Endometrium (tissue), 2 donors: Measurements from ENCODE around the gene RNASEH2A.
"Not testable (repeated sequence)": the region's sequence is repeated elsewhere in the genome, so short reads cannot be mapped to it uniquely, and the experiment has no call there.

Source experiments
- FAIRE-seq: peaks from 2 replicates; lab custom pipeline; 2012; peaks lifted over from hg19 to GRCh38; lab: Jason Lieb, UNC
- donor health status: control.
- donor health status: control.

RNASEH2A gene

DNA sequence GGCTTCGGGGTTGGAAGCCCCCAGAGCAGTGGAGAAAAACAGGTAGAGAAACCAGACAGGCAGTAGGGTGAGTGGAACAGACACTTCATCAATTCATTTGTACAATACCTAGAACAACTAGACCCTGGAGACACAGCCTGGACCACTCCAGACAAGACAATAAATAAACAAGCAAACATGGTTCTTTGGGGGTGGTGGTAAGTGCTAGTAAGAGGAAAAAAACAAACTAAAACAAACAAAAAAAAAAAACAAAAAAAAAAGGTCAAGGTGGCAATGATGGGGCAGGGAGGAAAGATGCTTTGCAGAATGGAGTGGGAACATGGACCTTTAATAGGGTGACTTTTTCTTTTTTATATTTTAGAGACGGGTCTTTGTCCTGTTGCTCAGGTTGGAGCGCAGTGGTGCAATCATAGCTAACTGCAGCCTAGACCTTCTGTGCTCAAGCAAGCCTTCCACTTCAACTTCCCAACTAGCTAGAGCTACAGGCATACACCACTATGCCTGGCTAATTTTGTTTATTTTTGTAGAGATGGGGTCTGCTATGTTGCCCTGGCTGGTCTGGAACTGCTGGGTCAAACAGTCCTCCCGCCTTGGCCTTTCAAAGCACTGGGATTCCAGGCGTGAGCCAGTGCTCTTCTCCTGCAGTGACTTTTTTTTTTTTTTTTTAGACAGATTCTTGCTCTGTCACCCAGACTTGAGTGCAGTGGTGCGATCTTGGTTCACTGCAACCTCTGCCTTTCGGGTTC, 12.0 kb upstream of the RNASEH2A start:
- no peak for FAIRE-seq

GRCh38 chr19:12794971-12795381, 11.4 kb upstream of the RNASEH2A start:
- no peak for FAIRE-seq

DNA sequence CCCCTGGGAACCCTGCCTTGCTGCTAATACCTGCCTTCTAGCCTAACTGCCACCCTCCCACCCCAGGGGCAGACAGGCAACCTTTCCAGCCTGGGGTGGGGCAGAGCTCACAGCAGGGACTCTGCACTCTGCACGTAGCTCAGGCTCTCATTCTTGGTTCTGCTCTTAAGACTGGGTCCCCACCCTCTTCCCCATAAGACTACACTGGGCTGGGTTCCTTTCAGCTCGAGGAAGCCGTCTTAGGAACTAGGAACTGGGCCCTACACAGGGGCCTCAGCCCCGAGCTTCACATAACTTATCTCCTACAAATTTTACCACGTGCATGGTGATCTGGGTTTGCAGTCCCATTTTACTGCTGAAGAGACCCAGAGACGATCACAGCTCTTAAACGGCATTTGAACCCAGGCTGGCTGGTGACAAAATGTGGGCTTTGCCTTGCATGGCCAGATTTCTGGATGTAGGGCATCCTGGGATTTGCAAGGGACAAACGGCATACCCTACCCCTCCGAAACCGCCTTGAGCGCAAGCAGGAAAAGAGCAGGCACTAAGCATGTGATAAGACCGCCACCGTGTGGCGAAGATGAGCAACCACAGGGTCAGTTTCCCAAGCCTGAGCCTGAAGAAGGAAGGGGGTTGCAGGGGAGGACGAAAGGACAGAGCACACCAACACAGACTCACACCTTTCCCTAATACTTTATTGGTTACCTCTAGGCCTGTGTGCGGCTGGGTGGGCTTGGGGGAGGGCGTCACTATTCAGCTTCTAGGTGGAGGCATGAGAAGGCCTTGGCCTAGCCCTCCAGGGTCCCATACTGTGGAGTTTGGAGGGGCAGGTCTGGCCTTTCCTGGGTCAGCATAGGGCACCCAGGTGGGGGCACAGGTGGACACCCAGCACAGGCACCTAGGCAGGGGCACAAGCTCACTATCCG, 10.0 kb upstream of the RNASEH2A start:
- no peak for FAIRE-seq

GRCh38 chr19:12797141-12797587, 9.2 kb upstream of the RNASEH2A start:
- FAIRE-seq, result no peak

GRCh38 chr19:12797607-12798006, 8.8 kb upstream of the RNASEH2A start:
- not testable (repeated sequence) for FAIRE-seq

GRCh38 chr19:12799742-12800465, 6.5 kb upstream of the RNASEH2A start:
- FAIRE-seq, result no peak

DNA sequence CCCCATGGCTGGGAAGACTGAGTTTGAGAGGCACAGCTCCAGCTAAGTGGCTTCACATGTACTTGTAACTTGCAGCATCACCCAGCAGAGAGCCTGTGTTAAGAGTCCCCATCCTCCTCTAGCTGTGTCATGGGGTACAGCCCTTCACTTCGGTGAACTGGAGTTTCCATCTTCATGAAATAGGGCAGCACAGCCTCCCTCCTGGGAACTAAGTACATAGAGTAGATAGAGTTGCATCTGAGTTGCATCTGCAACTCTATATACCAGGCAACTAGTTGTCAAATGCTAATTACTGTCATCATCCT, 6.0 kb upstream of the RNASEH2A start:
- FAIRE-seq, result no peak

DNA sequence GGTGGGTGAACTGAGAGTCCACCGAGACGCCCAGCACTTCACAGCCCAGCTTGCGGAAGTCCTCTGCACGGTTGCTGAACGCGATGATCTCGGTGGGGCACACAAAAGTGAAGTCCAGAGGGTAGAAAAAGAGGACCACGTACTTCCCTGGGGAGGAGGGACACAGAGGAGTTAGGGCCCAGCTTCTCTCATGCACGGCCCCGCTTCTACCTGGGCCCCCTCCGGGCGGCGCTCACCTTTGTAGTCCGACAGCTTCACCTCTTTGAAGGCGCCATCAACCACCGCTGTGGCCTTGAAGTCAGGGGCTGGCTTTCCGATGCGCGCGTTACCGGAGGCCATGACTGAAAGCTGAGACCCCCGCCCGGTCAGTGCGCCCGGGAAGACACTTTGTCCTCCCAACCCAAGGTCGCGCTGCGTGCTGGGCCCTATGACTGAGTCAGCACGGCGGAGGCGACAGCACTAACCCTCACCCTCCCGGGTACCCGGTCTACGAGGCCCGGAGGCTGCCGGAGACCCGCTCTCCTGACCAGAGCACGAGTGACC, 5.4 kb upstream of the RNASEH2A start:
- FAIRE-seq, result no peak

DNA sequence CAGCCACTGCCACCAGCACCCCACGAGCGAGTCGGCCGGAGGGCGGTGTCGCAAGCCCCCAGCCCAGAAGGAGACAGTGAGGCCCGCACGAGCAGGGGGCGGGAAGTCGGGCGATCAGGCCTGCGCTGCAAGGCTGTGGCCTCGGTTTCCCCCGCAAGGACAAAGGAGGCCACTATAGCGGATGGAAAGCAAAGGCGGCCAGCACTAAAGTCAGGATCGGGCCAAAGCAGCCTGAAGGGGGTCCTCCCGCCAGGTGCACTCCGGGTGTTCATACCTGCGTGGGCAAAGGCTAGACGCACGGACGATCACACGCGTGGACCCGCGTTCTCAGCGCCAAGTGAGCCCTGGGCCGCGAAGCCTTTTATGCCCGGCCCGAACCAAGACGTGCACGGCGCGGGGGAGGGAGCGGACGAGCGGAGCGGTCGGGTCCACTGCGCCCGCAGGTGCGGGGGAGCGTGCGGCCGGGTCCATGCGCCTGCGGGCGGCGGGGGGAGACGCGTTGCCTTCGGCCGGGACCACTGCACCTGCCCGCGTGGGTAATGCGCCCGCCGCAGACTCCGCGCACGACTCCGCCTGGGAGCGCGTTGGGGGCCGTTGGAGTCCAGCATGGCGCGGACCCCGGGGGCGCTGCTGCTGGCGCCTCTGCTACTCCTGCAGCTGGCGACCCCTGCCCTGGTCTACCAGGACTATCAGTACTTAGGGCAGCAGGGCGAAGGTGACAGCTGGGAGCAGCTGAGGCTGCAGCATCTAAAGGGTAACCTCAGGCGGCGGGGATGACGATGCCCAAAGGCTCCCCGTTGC, 4.7 kb upstream of the RNASEH2A start, which contains the start of the genes PRDX2 and THSD8:
TSS of gene PRDX2 (minus strand) at position 335 of the 801 bp plus-strand sequence. CDS start 539 bp downstream, outside the sequence.
TSS of gene THSD8 (plus strand) at position 604 of the 801 bp plus-strand sequence. CDS start at position 607, 3 bp downstream.
- FAIRE-seq, result no peak

GRCh38 chr19:12802267-12803106, 3.9 kb upstream of the RNASEH2A start:
- FAIRE-seq, result no peak

DNA sequence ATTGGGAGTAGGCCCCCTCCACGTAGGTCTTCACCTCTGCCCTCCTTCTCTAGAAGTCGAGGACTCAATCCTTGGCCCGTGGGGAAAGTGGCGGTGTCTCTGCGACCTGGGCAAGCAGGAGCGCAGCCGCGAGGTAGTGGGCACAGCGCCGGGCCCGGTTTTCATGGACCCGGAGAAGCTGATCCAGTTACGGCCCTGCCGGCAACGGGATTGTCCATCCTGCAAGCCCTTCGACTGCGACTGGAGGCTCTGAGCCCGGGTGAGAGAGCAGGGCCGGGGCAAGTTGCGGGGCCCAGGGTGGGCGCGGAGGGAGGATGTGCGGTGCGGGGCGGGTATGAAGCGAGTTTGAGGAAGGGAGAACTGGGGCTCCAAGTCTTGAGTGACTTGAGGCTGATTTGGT, 2.3 kb upstream of the RNASEH2A start:
- no peak for FAIRE-seq

GRCh38 chr19:12815088-12815487, 8.7 kb downstream of the RNASEH2A start:
- no peak for FAIRE-seq

DNA sequence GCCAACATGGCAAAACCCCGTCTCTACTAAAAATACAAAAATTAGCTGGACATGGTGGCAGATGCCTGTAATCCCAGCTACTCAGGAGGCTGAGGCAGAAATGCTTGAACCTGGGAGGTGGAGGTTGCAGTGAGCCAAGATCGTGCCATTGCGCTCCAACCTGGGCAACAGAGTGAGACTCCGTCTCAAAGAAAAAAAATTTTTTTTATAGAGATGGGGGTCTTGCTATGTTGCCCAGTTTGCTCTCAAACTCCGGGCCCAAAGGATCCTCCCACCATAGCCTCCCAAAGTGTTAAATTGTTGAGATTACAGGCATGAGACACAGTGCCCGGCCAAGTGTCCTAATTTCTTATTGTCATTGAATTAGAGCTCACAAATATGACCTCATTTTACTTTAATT, 10.8 kb downstream of the RNASEH2A start:
- not testable (repeated sequence) for FAIRE-seq

GRCh38 chr19:12817810-12818209, 11.4 kb downstream of the RNASEH2A start:
- not testable (repeated sequence) for FAIRE-seq

- no peak for FAIRE-seq
Observed at GRCh38 chr19:12821761-12822160, 15.4 kb downstream of the RNASEH2A start.

- FAIRE-seq, result no peak
Observed at GRCh38 chr19:12825254-12826131, 19.1 kb downstream of the RNASEH2A start.

GRCh38 chr19:12828494-12828893, 22.1 kb downstream of the RNASEH2A start:
- FAIRE-seq, result no peak

- FAIRE-seq, result no peak
Observed at GRCh38 chr19:12833418-12833737, 27.0 kb downstream of the RNASEH2A start.
